Lower leg skin (tissue), 4 donors: ENCODE measurements around the gene UBTD1. TPM values are rescaled to one million over a fixed set of nuclear protein-coding genes. Genes with fewer than 3 reads are reported as not detected.

Experiments
- DNase-seq, 2 donors: peaks; one replicate each; pipeline ENCODE4 v3.0.0-alpha.2; 2019; ENCODE audit warnings: low spot score in 2 of 2
- H3K4me3 ChIP-seq: fragments of 200-600 bp; sonication (generic); 2 replicates; pipeline ENCODE4 v1.5.1; 2017; ENCODE audit warnings: mild to moderate bottlenecking, low read depth; ENCODE audit not compliant: poor library complexity, severe bottlenecking
- POLR2A ChIP-seq, 2 donors: fragments of 450-650 bp; IDR thresholded peaks; one replicate each; pipeline ENCODE4 v1.6.1; 2016 to 2017; ENCODE audit warnings: antibody characterized with exemption in 2 of 2, mild to moderate bottlenecking in 1 of 2, moderate library complexity in 1 of 2
- WGBS, 2 donors: methylation state at CpG; one replicate each; pipeline ENCODE4 v1.1.5; 2018; 5-methylcytosine and 5-hydroxymethylcytosine counted together
- intact Hi-C: fragments of 100-400 bp; cut with DNase I; formaldehyde crosslinking; loops from one replicate; pipeline ENCODE4 v1.15.0; 2023; ENCODE audit warnings: low total_unique reads
- total RNA-seq, 4 donors: library from RNA; depleted of rRNA; stranded (reverse); fragments of >200 nt; gene quantifications; one replicate each; pipeline ENCODE4 v1.1.0, GENCODE V29; 2016
- TF ChIP-seq, protein P1 (sequence below), 3 donors: fragments of 450-650 bp; IDR thresholded peaks; one replicate each; pipeline ENCODE4 v1.5.1; 2016; ENCODE audit warnings: antibody characterized with exemption in 3 of 3, mild to moderate bottlenecking in 3 of 3, moderate library complexity in 2 of 3

The UBTD1 gene
- total RNA-seq, 4 donors from 2014 or later: 42.7 to 60.6 (median 59.6) TPM

DNA sequence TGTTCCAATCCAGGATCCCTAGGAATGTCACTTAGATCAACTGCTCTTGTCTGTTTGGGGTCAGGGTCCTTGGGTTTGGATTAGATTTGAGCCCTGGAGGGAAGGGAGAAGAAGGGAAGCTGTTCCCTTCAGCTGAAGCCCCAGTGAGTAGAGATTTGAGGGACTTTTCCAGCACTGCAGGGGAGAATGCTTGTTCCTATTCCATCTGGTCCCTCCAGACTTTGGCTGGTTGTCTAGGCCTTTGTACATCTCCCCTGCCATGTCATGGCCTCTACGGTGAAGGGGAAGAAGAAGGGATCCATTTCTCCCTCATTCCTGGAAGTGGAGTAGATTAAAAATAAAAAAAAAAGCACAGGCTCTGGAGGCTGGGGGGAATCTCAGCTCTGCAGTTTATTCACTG, 101.9 kb downstream of the UBTD1 start:
- DNase-seq: no peak
- WGBS, 2 donors: 89 to 90% methylated on average over 1 of the region's 1 CpG
- intact Hi-C loops: no loop called here
- no peak overlapping the region for H3K4me3 ChIP-seq
- TF ChIP-seq, protein P1, sequence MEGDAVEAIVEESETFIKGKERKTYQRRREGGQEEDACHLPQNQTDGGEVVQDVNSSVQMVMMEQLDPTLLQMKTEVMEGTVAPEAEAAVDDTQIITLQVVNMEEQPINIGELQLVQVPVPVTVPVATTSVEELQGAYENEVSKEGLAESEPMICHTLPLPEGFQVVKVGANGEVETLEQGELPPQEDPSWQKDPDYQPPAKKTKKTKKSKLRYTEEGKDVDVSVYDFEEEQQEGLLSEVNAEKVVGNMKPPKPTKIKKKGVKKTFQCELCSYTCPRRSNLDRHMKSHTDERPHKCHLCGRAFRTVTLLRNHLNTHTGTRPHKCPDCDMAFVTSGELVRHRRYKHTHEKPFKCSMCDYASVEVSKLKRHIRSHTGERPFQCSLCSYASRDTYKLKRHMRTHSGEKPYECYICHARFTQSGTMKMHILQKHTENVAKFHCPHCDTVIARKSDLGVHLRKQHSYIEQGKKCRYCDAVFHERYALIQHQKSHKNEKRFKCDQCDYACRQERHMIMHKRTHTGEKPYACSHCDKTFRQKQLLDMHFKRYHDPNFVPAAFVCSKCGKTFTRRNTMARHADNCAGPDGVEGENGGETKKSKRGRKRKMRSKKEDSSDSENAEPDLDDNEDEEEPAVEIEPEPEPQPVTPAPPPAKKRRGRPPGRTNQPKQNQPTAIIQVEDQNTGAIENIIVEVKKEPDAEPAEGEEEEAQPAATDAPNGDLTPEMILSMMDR (IDR thresholded peaks at IDR 0.05): no peak
- TF ChIP-seq POLR2A (IDR thresholded peaks at IDR 0.05): no peak

DNA sequence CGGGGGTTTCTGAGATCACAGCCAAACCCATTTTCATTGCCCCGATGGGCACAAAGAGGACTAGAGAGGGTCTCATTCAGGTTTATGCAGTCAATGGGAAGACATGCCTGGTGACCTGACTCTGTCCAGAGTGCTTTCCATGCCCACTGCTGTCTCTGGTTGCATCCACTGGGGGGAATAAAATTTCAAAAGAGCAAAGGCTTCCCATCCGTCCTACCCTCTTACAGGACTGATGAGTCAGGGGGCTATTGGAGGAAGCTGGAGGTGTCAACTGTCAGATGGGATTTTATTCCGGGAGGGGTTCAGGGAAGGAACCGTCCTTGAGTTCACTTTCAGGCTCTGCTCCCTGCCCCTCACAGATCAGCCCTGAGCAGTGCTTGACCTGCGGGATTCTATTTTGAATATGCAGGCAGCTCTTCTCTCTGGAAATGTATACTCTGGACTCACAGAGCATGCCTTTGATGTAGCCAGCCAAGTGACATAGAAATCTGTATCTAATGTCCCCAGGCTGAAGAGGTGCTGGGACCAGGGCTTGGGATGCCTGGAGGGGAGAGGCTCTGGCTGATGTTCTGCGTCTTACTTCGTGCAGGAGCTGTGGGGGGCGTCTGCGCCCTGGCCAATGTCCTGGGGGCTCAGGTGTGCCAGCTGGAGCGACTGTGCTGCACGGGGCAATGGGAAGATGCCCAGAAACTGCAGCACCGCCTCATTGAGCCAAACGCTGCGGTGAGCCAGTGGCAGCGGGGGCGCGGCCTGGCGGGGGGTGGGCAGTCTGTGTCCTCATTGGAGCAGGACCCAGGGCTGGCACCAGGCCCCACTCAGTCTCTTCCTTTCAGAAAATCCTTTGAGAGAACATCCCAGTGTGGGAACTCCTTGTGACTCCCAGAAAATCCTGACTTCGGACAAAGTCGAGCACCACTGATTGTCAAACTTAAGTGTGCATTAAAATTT, 102.8 kb downstream of the UBTD1 start:
- 65 to 66% methylated on average over 19 to 20 of the region's 21 CpGs for WGBS, 2 donors

GRCh38 chr10:97607095-97607636, 108.4 kb downstream of the UBTD1 start:
- DNase-seq: no peak
- TF ChIP-seq, protein P1 (IDR thresholded peaks at IDR 0.05): no peak
- no peak for TF ChIP-seq POLR2A (IDR thresholded peaks at IDR 0.05)
- H3K4me3 ChIP-seq: no peak overlapping the region
- intact Hi-C loops: loop anchor here (5.0 kb wide), 1 partner anchor 970 kb away; no protein-coding TSS in a partner anchor
- WGBS, 2 donors: 82 to 86% methylated on average over 5 of the region's 5 CpGs

More for the DNA sequence above, 102.8 kb downstream of the UBTD1 start:
- intact Hi-C loops: no loop called here
- H3K4me3 ChIP-seq: no peak overlapping the region
- no peak for DNase-seq
- TF ChIP-seq POLR2A (IDR thresholded peaks at IDR 0.05): no peak
- TF ChIP-seq, protein P1 (IDR thresholded peaks at IDR 0.05): no peak

- no peak for TF ChIP-seq POLR2A (IDR thresholded peaks at IDR 0.05)
- TF ChIP-seq, protein P1 (IDR thresholded peaks at IDR 0.05): no peak
- intact Hi-C loops: loop anchor here (5.0 kb wide), 1 partner anchor 972 kb away; no protein-coding TSS in a partner anchor
- H3K4me3 ChIP-seq: no peak overlapping the region
- DNase-seq: peak; percentile 42 to 91
- 53 to 55% methylated on average over 13 of the region's 13 CpGs for WGBS, 2 donors
Observed at GRCh38 chr10:97608991-97609561, 110.4 kb downstream of the UBTD1 start.

DNA sequence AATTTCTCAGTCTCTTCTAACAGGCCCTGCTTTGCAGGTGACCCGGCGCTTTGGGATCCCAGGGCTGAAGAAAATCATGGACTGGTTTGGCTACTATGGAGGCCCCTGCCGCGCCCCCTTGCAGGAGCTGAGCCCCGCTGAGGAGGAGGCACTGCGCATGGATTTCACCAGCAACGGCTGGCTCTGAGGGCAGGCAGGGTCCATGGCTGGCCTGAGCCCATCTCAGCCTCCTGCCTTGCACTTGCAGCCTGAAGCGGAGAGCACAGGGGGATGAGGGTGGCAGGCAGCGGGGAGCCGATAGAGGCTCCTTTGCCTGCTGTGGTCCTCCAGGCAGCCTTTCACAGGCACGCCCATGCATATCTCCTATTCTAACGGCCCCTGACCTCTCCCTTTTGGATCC, 112.7 kb downstream of the UBTD1 start:
- intact Hi-C loops: loop anchor here (10.0 kb wide), 1 partner anchor 147 kb away; no protein-coding TSS in a partner anchor
- WGBS, 2 donors: 82 to 84% methylated on average over 10 to 12 of the region's 12 CpGs
- no peak overlapping the region for H3K4me3 ChIP-seq
- DNase-seq: no peak
- no peak for TF ChIP-seq POLR2A (IDR thresholded peaks at IDR 0.05)
- TF ChIP-seq, protein P1 (IDR thresholded peaks at IDR 0.05): no peak
